ENCODE measurements around the gene PTPRM. TPM values are rescaled to one million over a fixed set of nuclear protein-coding genes. Genes with fewer than 3 reads are reported as not detected.
A peak's percentile ranks its signal among the peaks of the same experiment; 100 is the strongest.

The PTPRM gene
- polyA plus RNA-seq, 2 of the 4 experiments (the other 2 are of a cell fraction), result 44.5 to 199 TPM

DNA sequence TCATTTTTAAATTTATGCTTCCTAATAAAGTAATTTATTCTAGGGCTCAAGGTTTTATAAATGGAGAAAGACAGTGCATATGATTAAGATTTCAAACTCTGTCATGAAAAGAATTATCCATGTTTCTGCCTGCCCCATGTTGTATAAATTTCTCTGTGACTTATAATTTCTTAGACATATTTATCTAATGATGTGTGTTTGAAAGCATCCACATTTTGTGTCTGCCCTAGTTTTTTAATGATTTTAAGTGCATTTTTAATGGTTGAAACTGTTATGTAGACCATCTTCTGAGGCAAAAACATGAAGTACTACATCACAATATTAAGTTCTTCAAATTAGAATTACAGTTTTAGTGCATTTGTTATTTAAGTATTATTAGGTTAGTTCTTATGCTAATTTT, 71.2 kb downstream of the PTPRM start:
- Histone ChIP-seq H3K4me3 (no peak overlapping the region), H3K4me1 (peaks cover 58% of the 10 kb centered on the region), H3K4me2 (peak overlapping the region; percentile 73), H3K9me3 (no peaks in the 10 kb centered on the region), H3K27ac (peak overlapping the region in 1 of 2 experiments; percentile 50; a peak in 4 of 6 replicates)
- POLR2A ChIA-PET, result no interaction called here
- FAIRE-seq, result no peak
- TF ChIP-seq HEYL (CRISPR knock-in tag; IDR thresholded peaks at IDR 0.05) (no peak), MAZ (IDR thresholded peaks at IDR 0.05; ENCODE audit: borderline replicate concordance, low read depth, low read length) (no peak), TFCP2L1 (CRISPR knock-in tag; IDR thresholded peaks at IDR 0.05) (no peak), ESRRA (IDR thresholded peaks at IDR 0.05; ENCODE audit: borderline replicate concordance, low read length) (no peak), SMC3 (IDR thresholded peaks at IDR 0.05) (no peak), POLR2AphosphoS2 (conservative IDR thresholded peaks at IDR 0.05; ENCODE audit: low read length) (no peak), MAFK (IDR thresholded peaks at IDR 0.05; ENCODE audit: partially characterized antibody) (no peak), KDM5A (IDR thresholded peaks at IDR 0.05) (no peak), POLR2A (IDR thresholded peaks at IDR 0.05; ENCODE audit: low read length) (no peak), NR3C1 (IDR thresholded peaks at IDR 0.05) (no peak), CEBPB (IDR thresholded peaks at IDR 0.05) (no peak), HOXA7 (CRISPR knock-in tag; IDR thresholded peaks at IDR 0.05) (no peak), HOXB5 (CRISPR knock-in tag; IDR thresholded peaks at IDR 0.05) (no peak)
- TF ChIP-seq, protein P1, sequence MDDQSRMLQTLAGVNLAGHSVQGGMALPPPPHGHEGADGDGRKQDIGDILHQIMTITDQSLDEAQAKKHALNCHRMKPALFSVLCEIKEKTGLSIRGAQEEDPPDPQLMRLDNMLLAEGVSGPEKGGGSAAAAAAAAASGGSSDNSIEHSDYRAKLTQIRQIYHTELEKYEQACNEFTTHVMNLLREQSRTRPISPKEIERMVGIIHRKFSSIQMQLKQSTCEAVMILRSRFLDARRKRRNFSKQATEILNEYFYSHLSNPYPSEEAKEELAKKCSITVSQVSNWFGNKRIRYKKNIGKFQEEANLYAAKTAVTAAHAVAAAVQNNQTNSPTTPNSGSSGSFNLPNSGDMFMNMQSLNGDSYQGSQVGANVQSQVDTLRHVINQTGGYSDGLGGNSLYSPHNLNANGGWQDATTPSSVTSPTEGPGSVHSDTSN (IDR thresholded peaks at IDR 0.05), result no peak
- TF ChIP-seq, protein P2, sequence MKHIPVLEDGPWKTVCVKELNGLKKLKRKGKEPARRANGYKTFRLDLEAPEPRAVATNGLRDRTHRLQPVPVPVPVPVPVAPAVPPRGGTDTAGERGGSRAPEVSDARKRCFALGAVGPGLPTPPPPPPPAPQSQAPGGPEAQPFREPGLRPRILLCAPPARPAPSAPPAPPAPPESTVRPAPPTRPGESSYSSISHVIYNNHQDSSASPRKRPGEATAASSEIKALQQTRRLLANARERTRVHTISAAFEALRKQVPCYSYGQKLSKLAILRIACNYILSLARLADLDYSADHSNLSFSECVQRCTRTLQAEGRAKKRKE (CRISPR knock-in tag; IDR thresholded peaks at IDR 0.05; ENCODE audit: low read depth), result no peak
- TF ChIP-seq, protein P3, sequence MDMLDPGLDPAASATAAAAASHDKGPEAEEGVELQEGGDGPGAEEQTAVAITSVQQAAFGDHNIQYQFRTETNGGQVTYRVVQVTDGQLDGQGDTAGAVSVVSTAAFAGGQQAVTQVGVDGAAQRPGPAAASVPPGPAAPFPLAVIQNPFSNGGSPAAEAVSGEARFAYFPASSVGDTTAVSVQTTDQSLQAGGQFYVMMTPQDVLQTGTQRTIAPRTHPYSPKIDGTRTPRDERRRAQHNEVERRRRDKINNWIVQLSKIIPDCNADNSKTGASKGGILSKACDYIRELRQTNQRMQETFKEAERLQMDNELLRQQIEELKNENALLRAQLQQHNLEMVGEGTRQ (IDR thresholded peaks at IDR 0.05), result no peak
- CTCF ChIA-PET, result no interaction called here
- no peak for ATAC-seq
- DNase-seq (ENCODE audit: low read depth in 1 of 2, low spot score in 1 of 2), result no peak

DNA sequence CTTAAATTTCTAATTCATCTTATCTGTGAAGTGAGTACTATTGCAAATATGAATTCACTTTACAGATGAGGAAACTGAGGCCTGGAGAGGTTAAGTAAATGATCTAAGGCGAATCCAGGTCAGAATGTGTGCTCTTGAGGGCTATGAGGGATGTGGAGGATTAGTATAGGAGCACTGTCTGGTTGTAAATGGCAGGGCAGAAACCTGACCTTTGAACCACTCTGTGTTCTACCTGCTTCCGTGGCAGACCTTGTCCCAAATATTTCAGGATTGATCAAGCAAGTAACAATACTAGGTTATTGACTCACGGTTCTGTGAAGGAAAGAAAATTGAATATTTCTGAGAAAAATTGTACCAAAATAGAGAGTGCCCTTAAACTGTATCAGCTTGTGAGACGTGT, 74.7 kb downstream of the PTPRM start:
- DNase-seq (ENCODE audit: low read depth in 1 of 2, low spot score in 1 of 2) (no peak), ATAC-seq (no peak), FAIRE-seq (no peak)
- H3K4me3 ChIP-seq, result no peak overlapping the region
- ChIA-PET CTCF (no interaction called here), POLR2A (no interaction called here)
- H3K27ac ChIP-seq, result no peak overlapping the region; a peak in 1 of 6 replicates
- no peak for TF ChIP-seq EHMT2 (IDR thresholded peaks at IDR 0.05; ENCODE audit: low read depth)
- TF ChIP-seq, protein P4, sequence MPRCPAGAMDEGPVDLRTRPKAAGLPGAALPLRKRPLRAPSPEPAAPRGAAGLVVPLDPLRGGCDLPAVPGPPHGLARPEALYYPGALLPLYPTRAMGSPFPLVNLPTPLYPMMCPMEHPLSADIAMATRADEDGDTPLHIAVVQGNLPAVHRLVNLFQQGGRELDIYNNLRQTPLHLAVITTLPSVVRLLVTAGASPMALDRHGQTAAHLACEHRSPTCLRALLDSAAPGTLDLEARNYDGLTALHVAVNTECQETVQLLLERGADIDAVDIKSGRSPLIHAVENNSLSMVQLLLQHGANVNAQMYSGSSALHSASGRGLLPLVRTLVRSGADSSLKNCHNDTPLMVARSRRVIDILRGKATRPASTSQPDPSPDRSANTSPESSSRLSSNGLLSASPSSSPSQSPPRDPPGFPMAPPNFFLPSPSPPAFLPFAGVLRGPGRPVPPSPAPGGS (IDR thresholded peaks at IDR 0.05), result no peak
- TF ChIP-seq, protein P5, sequence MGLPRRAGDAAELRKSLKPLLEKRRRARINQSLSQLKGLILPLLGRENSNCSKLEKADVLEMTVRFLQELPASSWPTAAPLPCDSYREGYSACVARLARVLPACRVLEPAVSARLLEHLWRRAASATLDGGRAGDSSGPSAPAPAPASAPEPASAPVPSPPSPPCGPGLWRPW (IDR thresholded peaks at IDR 0.05), result no peak
- TF ChIP-seq SREBF2 (IDR thresholded peaks at IDR 0.05), result no peak
- TF ChIP-seq CEBPB (IDR thresholded peaks at IDR 0.05), result no peak
- TF ChIP-seq RNF2 (IDR thresholded peaks at IDR 0.05; ENCODE audit: borderline replicate concordance, low read depth), result no peak
- TF ChIP-seq RFX5 (IDR thresholded peaks at IDR 0.05), result no peak
- no peak for TF ChIP-seq RAD21 (conservative IDR thresholded peaks at IDR 0.05 in 1 of 2, IDR thresholded peaks at IDR 0.05 in 1 of 2)
- no peak for TF ChIP-seq JUN (IDR thresholded peaks at IDR 0.05)
- peaks cover 76% of the 10 kb centered on the region for H3K4me1 ChIP-seq
- H3K4me2 ChIP-seq, result no peak overlapping the region
- 84% methylated on average over 4 of the region's 4 CpGs for WGBS (ENCODE audit: missing lambda C conversion rate)
- no peaks in the 10 kb centered on the region for H3K9me3 ChIP-seq
